Measurements from ENCODE around the gene DLG4. TPM values are rescaled to one million over a fixed set of nuclear protein-coding genes. Genes with fewer than 3 reads are reported as not detected.

The DLG4 gene
- total and polyA plus RNA-seq, 2 donors (not counting 3 experiments of a cell fraction or from before 2014, with no cell fraction given), result 14.9 to 34.6 TPM

DNA sequence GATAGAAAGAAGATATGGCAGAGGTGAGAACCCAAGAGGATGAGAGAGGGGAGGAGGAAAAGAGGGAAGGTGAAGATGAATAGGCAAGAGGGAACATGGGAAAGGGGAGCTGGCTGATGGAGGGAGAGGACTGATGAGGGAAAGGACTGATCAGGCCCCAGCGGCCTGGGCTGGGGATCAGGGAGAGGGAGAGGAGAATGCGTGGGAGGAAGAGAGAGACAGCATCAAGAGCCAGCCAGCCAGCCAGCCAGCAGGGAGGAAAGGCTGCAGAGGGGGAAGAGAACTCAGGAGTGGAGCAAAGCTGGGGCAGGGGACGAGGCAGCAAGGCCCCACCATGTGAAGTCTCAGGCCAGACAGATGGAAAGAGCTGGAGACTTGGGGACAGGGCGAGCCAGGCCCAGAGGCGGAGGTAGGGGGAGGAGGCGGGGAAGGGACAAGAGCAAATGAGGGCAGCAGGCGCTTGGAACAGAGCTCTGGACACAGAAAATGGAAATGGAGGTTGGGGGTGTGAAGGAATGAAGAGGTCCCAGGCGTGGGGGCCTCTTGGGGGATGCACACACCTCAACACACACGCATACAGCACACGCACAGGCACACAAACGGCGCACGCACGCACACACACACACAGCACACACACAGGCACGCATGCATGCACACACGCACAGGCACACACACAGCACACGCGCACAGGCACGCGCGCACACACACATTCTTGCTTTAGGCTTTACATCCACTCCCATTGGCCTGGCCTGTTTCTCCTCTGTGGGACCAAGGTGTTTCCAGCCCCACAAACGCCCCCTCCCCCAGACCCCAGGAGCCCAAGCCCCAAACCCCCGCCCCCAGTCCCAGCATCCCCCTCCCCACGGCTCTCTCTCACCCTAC, 12.3 kb downstream of the DLG4 start:
- CTCF ChIA-PET, result interaction anchor here (1.0 kb wide), 1 partner anchor 162 kb away, joined by 3 read pairs; no protein-coding TSS in a partner anchor
- BruUV-seq (replicated peaks), result no TSS peak

More for the DNA sequence above, 12.3 kb downstream of the DLG4 start:
- Histone ChIP-seq H3K4me3 (replicated peaks in 1 of 3; ENCODE audit: insufficient read depth in 1 of 3, low read depth in 1 of 3, low read length in 3 of 3) (no peak overlapping the region), H3K27me3 (ENCODE audit: control insufficient read depth in 2 of 2, insufficient read depth in 2 of 2, low read length in 2 of 2) (no peaks in the 10 kb centered on the region), H3K4me2 (ENCODE audit: insufficient read depth, low read length) (no peak overlapping the region), H3K36me3 (ENCODE audit: control insufficient read depth in 2 of 2, extremely low read depth in 1 of 2, insufficient read depth in 2 of 2, low read length in 2 of 2) (peaks cover 3 to 15% of the 10 kb centered on the region in 2 experiments), H3K9me1 (replicated peaks; ENCODE audit: control insufficient read depth, extremely low read depth, insufficient read depth, low read length) (no peaks in the 10 kb centered on the region), H3K9ac (replicated peaks; ENCODE audit: extremely low read depth, insufficient read depth, low read length) (no peak overlapping the region), H3K4me1 (ENCODE audit: control insufficient read depth, extremely low read depth, insufficient read depth, low read length) (peaks cover 6% of the 10 kb centered on the region), H3K27ac (ENCODE audit: insufficient read depth, low read depth, low read length) (no peak overlapping the region), H3K9me3 (replicated peaks; ENCODE audit: control insufficient read depth, insufficient read depth, low read length) (no peaks in the 10 kb centered on the region), H4K20me1 (replicated peaks; ENCODE audit: control insufficient read depth, extremely low read depth, insufficient read depth, low read length) (no peaks in the 10 kb centered on the region), H3K79me2 (ENCODE audit: control insufficient read depth, insufficient read depth, low read length) (peaks cover 5% of the 10 kb centered on the region), H2AFZ (ENCODE audit: low read depth, low read length) (no peak overlapping the region)
- DNase-seq (ENCODE audit: low read depth, low spot score) (no peak), FAIRE-seq (no peak)
- TF ChIP-seq POLR2AphosphoS5 (IDR thresholded peaks at IDR 0.05; ENCODE audit: insufficient read depth, low read depth, low read length) (no peak), MYC (IDR thresholded peaks at IDR 0.05; ENCODE audit: low read depth, low read length) (no peak), JUN (IDR thresholded peaks at IDR 0.05; ENCODE audit: borderline replicate concordance, insufficient read depth, insufficient read length, low read depth) (no peak), GATA2 (IDR thresholded peaks at IDR 0.05; ENCODE audit: insufficient read depth, insufficient read length, low read depth, low read length) (no peak), FOS (IDR thresholded peaks at IDR 0.05; ENCODE audit: borderline replicate concordance, insufficient read depth, low read length) (no peak), POLR2A (IDR thresholded peaks at IDR 0.05; ENCODE audit: low read depth, low read length) (no peak), EZH2 (IDR thresholded peaks at IDR 0.05; ENCODE audit: borderline replicate concordance, low read depth, low read length, severe bottlenecking) (no peak)
- TF ChIP-seq, protein P1, sequence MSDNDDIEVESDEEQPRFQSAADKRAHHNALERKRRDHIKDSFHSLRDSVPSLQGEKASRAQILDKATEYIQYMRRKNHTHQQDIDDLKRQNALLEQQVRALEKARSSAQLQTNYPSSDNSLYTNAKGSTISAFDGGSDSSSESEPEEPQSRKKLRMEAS (IDR thresholded peaks at IDR 0.05; ENCODE audit: insufficient read depth, insufficient read length), result no peak
- TF ChIP-seq, protein P2, sequence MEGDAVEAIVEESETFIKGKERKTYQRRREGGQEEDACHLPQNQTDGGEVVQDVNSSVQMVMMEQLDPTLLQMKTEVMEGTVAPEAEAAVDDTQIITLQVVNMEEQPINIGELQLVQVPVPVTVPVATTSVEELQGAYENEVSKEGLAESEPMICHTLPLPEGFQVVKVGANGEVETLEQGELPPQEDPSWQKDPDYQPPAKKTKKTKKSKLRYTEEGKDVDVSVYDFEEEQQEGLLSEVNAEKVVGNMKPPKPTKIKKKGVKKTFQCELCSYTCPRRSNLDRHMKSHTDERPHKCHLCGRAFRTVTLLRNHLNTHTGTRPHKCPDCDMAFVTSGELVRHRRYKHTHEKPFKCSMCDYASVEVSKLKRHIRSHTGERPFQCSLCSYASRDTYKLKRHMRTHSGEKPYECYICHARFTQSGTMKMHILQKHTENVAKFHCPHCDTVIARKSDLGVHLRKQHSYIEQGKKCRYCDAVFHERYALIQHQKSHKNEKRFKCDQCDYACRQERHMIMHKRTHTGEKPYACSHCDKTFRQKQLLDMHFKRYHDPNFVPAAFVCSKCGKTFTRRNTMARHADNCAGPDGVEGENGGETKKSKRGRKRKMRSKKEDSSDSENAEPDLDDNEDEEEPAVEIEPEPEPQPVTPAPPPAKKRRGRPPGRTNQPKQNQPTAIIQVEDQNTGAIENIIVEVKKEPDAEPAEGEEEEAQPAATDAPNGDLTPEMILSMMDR (IDR thresholded peaks at IDR 0.05; ENCODE audit: extremely low read depth in 1 of 2, insufficient read depth in 1 of 2, low read depth in 1 of 2, low read length in 2 of 2), result no peak
- dilution Hi-C loops (cut with MboI; ENCODE audit: extremely low pct_ligation_motif_present, low sequenced_read_pairs), result no loop called here
- POLR2A ChIA-PET, result no interaction called here
- intact Hi-C loops (cut with micrococcal nuclease), result no loop called here

Measured in endothelial cell of umbilical vein (primary cell).